ENCODE results near the gene DSTN.

- TF ChIP-seq POLR2AphosphoS5 (IDR thresholded peaks at IDR 0.05; ENCODE audit: low read depth, low read length), result no peak
- no peak for TF ChIP-seq CTCF (IDR thresholded peaks at IDR 0.05)
These were observed 77.1 kb downstream of the DSTN start for GRCh38 chr20:17646961-17647301.

Measured in Panc1 (cell line).